Activated CD8-positive, alpha-beta memory T cell treated with anti-CD3 and anti-CD28 coated beads for 48 hours (primary cell): Measurements from ENCODE around the gene PTPN20.
"Not testable (repeated sequence)": the region's sequence is repeated elsewhere in the genome, so short reads cannot be mapped to it uniquely, and the experiment has no call there.

ENCODE experiments used
- DNase-seq, 3 experiments: peaks; one replicate each; pipeline ENCODE4 v3.0.0-alpha.2; 2020; ENCODE audit warnings: low read depth in 2 of 3, low spot score in 2 of 3

PTPN20 gene

GRCh38 chr10:46952540-46952939 is 41.3 kb downstream of the PTPN20 start:
- not testable (repeated sequence) for DNase-seq

GRCh38 chr10:46960742-46961141 is 49.5 kb downstream of the PTPN20 start:
- DNase-seq, result not testable (repeated sequence)

GRCh38 chr10:46963356-46963755 is 52.1 kb downstream of the PTPN20 start:
- DNase-seq, result not testable (repeated sequence)

GRCh38 chr10:46967013-46967412 is 55.8 kb downstream of the PTPN20 start:
- DNase-seq, result not testable (repeated sequence)

GRCh38 chr10:46980223-46980622 is 69.0 kb downstream of the PTPN20 start:
- not testable (repeated sequence) for DNase-seq

- DNase-seq, result not testable (repeated sequence)
Measured at GRCh38 chr10:46987233-46987924, 76.2 kb downstream of the PTPN20 start.

- no peak for DNase-seq
Measured at GRCh38 chr10:46992803-46993561, 81.8 kb downstream of the PTPN20 start.

- DNase-seq, result no peak
Measured at GRCh38 chr10:46995234-46995633, 84.0 kb downstream of the PTPN20 start.

- no peak for DNase-seq
Measured at GRCh38 chr10:46998192-46998591, 87.0 kb downstream of the PTPN20 start.

- DNase-seq, result no peak
Measured at GRCh38 chr10:46998595-46998994, 87.4 kb downstream of the PTPN20 start.

- DNase-seq, result no peak
Measured at GRCh38 chr10:46999217-46999616, 88.0 kb downstream of the PTPN20 start.

- DNase-seq, result no peak
Measured at GRCh38 chr10:47008769-47009168, 97.5 kb downstream of the PTPN20 start.

- no peak for DNase-seq
Measured at GRCh38 chr10:47009215-47009838, 98.1 kb downstream of the PTPN20 start.

GRCh38 chr10:47010036-47010435 is 98.8 kb downstream of the PTPN20 start:
- DNase-seq, result no peak

GRCh38 chr10:47012214-47012613 is 101.0 kb downstream of the PTPN20 start:
- DNase-seq, result no peak

- DNase-seq, result no peak
Measured at GRCh38 chr10:47013507-47014154, 102.4 kb downstream of the PTPN20 start.

GRCh38 chr10:47015404-47015803 is 104.2 kb downstream of the PTPN20 start:
- no peak for DNase-seq

- DNase-seq, result no peak
Measured at GRCh38 chr10:47016564-47016963, 105.3 kb downstream of the PTPN20 start.

- no peak for DNase-seq
Measured at GRCh38 chr10:47018026-47018735, 107.0 kb downstream of the PTPN20 start.

- DNase-seq, result no peak
Measured at GRCh38 chr10:47019155-47020145, 108.2 kb downstream of the PTPN20 start.
